ENCODE data around the gene ACADM. TPM values are rescaled to one million over a fixed set of nuclear protein-coding genes. Genes with fewer than 3 reads are reported as not detected.

The ACADM gene
- total RNA-seq, 1 experiment from 2014 or later, result 35.6 TPM

GRCh38 chr1:75792091-75792490 is 67.6 kb downstream of the ACADM start:
- peaks cover 25% of the 10 kb centered on the region for H3K4me1 ChIP-seq (ENCODE audit: insufficient read depth, low read length, poor library complexity, severe bottlenecking)
- TF ChIP-seq, protein P1, sequence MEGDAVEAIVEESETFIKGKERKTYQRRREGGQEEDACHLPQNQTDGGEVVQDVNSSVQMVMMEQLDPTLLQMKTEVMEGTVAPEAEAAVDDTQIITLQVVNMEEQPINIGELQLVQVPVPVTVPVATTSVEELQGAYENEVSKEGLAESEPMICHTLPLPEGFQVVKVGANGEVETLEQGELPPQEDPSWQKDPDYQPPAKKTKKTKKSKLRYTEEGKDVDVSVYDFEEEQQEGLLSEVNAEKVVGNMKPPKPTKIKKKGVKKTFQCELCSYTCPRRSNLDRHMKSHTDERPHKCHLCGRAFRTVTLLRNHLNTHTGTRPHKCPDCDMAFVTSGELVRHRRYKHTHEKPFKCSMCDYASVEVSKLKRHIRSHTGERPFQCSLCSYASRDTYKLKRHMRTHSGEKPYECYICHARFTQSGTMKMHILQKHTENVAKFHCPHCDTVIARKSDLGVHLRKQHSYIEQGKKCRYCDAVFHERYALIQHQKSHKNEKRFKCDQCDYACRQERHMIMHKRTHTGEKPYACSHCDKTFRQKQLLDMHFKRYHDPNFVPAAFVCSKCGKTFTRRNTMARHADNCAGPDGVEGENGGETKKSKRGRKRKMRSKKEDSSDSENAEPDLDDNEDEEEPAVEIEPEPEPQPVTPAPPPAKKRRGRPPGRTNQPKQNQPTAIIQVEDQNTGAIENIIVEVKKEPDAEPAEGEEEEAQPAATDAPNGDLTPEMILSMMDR (conservative IDR thresholded peaks at IDR 0.05; ENCODE audit: low read depth, low read length), result no peak
- no peak for TF ChIP-seq EZH2 (IDR thresholded peaks at IDR 0.05; ENCODE audit: borderline replicate concordance, low read depth, low read length, poor library complexity, severe bottlenecking)
- BruUV-seq (replicated peaks), result no TSS peak
- H3K9me3 ChIP-seq (ENCODE audit: low read depth, low read length, poor library complexity, severe bottlenecking), result no peaks in the 10 kb centered on the region
- peaks cover 99% of the 10 kb centered on the region for H3K36me3 ChIP-seq (ENCODE audit: insufficient read depth, low read length, poor library complexity, severe bottlenecking)
- H3K27ac ChIP-seq (ENCODE audit: low read depth, low read length, poor library complexity, severe bottlenecking), result no peak overlapping the region
- POLR2A ChIA-PET (ENCODE audit: low non-redundant PET), result no interaction called here
- no peaks in the 10 kb centered on the region for H3K27me3 ChIP-seq (replicated peaks; ENCODE audit: insufficient read depth, low read depth, low read length, poor library complexity)
- CTCF ChIA-PET, result no interaction called here
- no peak overlapping the region for H3K4me3 ChIP-seq (ENCODE audit: low read depth, low read length, poor library complexity, severe bottlenecking)
- DNase-seq (ENCODE audit: low spot score), result no peak
- intact Hi-C loops (cut with micrococcal nuclease; ENCODE audit: unreplicated experiment), result no loop called here

DNA sequence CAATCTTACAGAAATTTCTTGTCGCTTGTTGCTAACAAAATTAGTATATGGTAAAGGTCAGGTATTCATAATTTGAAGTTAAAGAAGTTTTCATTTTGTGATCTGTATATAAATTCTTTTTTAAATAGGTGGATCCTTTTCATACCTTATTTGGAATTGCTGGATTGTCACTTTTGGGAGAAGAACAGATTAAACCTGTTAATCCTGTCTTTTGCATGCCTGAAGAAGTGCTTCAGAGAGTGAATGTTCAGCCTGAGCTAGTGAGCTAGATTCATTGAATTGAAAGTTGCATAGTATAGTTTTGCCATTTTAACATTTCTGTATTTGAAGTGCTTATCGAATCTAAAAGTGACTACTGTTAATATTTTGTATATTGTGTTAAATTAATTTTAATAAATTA is 69.9 kb downstream of the ACADM start:
- H3K36me3 ChIP-seq (ENCODE audit: insufficient read depth, low read length, poor library complexity, severe bottlenecking), result peaks cover 89% of the 10 kb centered on the region
- ChIA-PET POLR2A (ENCODE audit: low non-redundant PET) (no interaction called here), CTCF (no interaction called here)
- peaks cover 25% of the 10 kb centered on the region for H3K4me1 ChIP-seq (ENCODE audit: insufficient read depth, low read length, poor library complexity, severe bottlenecking)
- intact Hi-C loops (cut with micrococcal nuclease; ENCODE audit: unreplicated experiment), result no loop called here
- no peak for DNase-seq (ENCODE audit: low spot score)
- peak overlapping the region; percentile 35 for H3K27ac ChIP-seq (ENCODE audit: low read depth, low read length, poor library complexity, severe bottlenecking)
- no peaks in the 10 kb centered on the region for H3K9me3 ChIP-seq (ENCODE audit: low read depth, low read length, poor library complexity, severe bottlenecking)
- no TSS peak for BruUV-seq (replicated peaks)
- H3K27me3 ChIP-seq (replicated peaks; ENCODE audit: insufficient read depth, low read depth, low read length, poor library complexity), result no peaks in the 10 kb centered on the region
- TF ChIP-seq EZH2 (IDR thresholded peaks at IDR 0.05; ENCODE audit: borderline replicate concordance, low read depth, low read length, poor library complexity, severe bottlenecking), result no peak
- TF ChIP-seq, protein P1 (conservative IDR thresholded peaks at IDR 0.05; ENCODE audit: low read depth, low read length), result no peak
- no peak overlapping the region for H3K4me3 ChIP-seq (ENCODE audit: low read depth, low read length, poor library complexity, severe bottlenecking)

DNA sequence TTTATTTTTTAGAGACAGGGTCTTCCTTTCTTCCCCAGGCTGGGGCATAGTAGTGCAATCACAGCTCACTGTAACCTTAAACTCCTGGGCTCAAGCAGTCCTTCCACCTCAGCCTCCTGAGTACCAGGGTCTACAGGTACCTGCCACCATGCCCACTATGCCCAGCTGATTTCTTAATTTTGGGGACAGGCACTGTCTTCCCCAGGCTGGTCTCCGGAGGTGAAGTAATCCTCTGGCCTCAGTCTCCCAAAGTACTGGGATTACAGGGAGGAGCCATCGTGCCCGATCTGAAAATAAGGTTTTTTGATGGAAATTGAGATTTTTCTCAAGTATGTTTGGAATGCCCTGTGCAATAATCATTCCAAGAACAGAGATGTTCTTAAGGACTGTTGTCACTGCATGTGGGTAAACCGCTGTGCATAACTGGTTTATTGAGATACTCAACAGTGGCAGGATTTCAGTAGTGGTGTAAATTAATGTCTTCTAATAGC is 71.2 kb downstream of the ACADM start:
- POLR2A ChIA-PET (ENCODE audit: low non-redundant PET), result no interaction called here
- no TSS peak for BruUV-seq (replicated peaks)
- Histone ChIP-seq H3K4me3 (ENCODE audit: low read depth, low read length, poor library complexity, severe bottlenecking) (no peak overlapping the region), H3K27me3 (replicated peaks; ENCODE audit: insufficient read depth, low read depth, low read length, poor library complexity) (no peaks in the 10 kb centered on the region), H3K27ac (ENCODE audit: low read depth, low read length, poor library complexity, severe bottlenecking) (no peak overlapping the region), H3K9me3 (ENCODE audit: low read depth, low read length, poor library complexity, severe bottlenecking) (no peaks in the 10 kb centered on the region), H3K4me1 (ENCODE audit: insufficient read depth, low read length, poor library complexity, severe bottlenecking) (peaks cover 13% of the 10 kb centered on the region), H3K36me3 (ENCODE audit: insufficient read depth, low read length, poor library complexity, severe bottlenecking) (peaks cover 75% of the 10 kb centered on the region)
- intact Hi-C loops (cut with micrococcal nuclease; ENCODE audit: unreplicated experiment), result no loop called here
- DNase-seq (ENCODE audit: low spot score), result no peak
- TF ChIP-seq, protein P1 (conservative IDR thresholded peaks at IDR 0.05; ENCODE audit: low read depth, low read length), result no peak
- no peak for TF ChIP-seq EZH2 (IDR thresholded peaks at IDR 0.05; ENCODE audit: borderline replicate concordance, low read depth, low read length, poor library complexity, severe bottlenecking)
- CTCF ChIA-PET, result no interaction called here
